PC-9 (cell line): ENCODE measurements around the gene UQCRQ. TPM values are rescaled to one million over a fixed set of nuclear protein-coding genes. Genes with fewer than 3 reads are reported as not detected.

Source experiments
- BruUV-seq: library from RNA; stranded (reverse); fragments of 400-500 nt; replicated peaks from 2 replicates; lab custom pipeline; 2021; lab: Mats Ljungman, UMichigan
- CTCF ChIA-PET: fragments of 300-600 bp; sonication (Branson Sonifier 250); formaldehyde crosslinking; loops from one replicate; lab custom pipeline; 2022; ENCODE audit warnings: antibody characterized with exemption; lab: Charles Lee
- POLR2A ChIA-PET: fragments of 300-600 bp; sonication (Branson Sonifier 250); formaldehyde crosslinking; loops from one replicate; lab custom pipeline; 2022; ENCODE audit warnings: antibody characterized with exemption; ENCODE audit not compliant: unreplicated experiment; lab: Charles Lee
- DNase-seq, 2 experiments: peaks; one replicate each; pipeline versions ENCODE4 v3.0.0 to v3.0.0-alpha.2; 2015 to 2022; ENCODE audit warnings: mixed read lengths in 1 of 2
- H2AFZ ChIP-seq: fragments of 200-600 bp; sonication (generic); 2 replicates; pipeline ENCODE4 v1.8.1; 2017; ENCODE audit warnings: antibody characterized with exemption
- H3F3A ChIP-seq: fragments of 200-600 bp; sonication (generic); 2 replicates; pipeline ENCODE4 v1.8.1; 2017; ENCODE audit warnings: antibody characterized with exemption, mild to moderate bottlenecking, low read depth; ENCODE audit not compliant: insufficient read depth
- H3K27ac ChIP-seq: fragments of 200-600 bp; sonication (generic); 2 replicates; pipeline ENCODE4 v1.6.1; 2016; ENCODE audit warnings: mixed run types
- H3K27me3 ChIP-seq: fragments of 200-600 bp; sonication (generic); 2 replicates; pipeline ENCODE4 v1.6.1; 2016; ENCODE audit warnings: low read depth, mixed run types; ENCODE audit not compliant: insufficient read depth
- H3K36me3 ChIP-seq: fragments of 200-600 bp; sonication (generic); 2 replicates; pipeline ENCODE4 v1.6.1; 2016; ENCODE audit warnings: low read depth, mixed run types
- H3K4me1 ChIP-seq: fragments of 200-600 bp; sonication (generic); replicated peaks from 2 replicates; pipeline ENCODE4 v1.6.1; 2016; ENCODE audit warnings: mixed run types; ENCODE audit not compliant: insufficient read depth
- H3K4me2 ChIP-seq: fragments of 200-600 bp; sonication (generic); 2 replicates; pipeline ENCODE4 v1.6.1; 2017; ENCODE audit warnings: mixed run types
- H3K4me3 ChIP-seq: fragments of 200-600 bp; sonication (generic); 2 replicates; pipeline ENCODE4 v1.6.1; 2016; ENCODE audit warnings: mixed run types
- H3K79me2 ChIP-seq: fragments of 200-600 bp; sonication (generic); 2 replicates; pipeline ENCODE4 v1.6.1; 2017; ENCODE audit warnings: low read depth, mixed run types
- H3K9me2 ChIP-seq: fragments of 200-600 bp; sonication (generic); 2 replicates; pipeline ENCODE4 v1.8.1; 2017; ENCODE audit warnings: mild to moderate bottlenecking; ENCODE audit not compliant: insufficient read depth
- H3K9me3 ChIP-seq: fragments of 200-600 bp; sonication (generic); 2 replicates; pipeline ENCODE4 v1.8.1; 2016; ENCODE audit warnings: low read depth; ENCODE audit not compliant: insufficient read depth
- H4K20me1 ChIP-seq: fragments of 200-600 bp; sonication (generic); 2 replicates; pipeline ENCODE4 v1.8.1; 2017; ENCODE audit not compliant: insufficient read depth
- EZH2 ChIP-seq: fragments of 200-600 bp; sonication (generic); IDR thresholded peaks from 2 replicates; pipeline ENCODE4 v1.8.0; 2017; ENCODE audit warnings: antibody characterized with exemption, low read depth
- intact Hi-C: fragments of 100-400 bp; cut with micrococcal nuclease; formaldehyde crosslinking; loops from one replicate; pipeline ENCODE4 v1.10.0; 2022; ENCODE audit not compliant: unreplicated experiment
- total RNA-seq: library from RNA; stranded (reverse); gene quantifications from 2 replicates; pipeline ENCODE4 v1.2.3, GENCODE V29; 2021
- TF ChIP-seq, protein P1 (sequence below): fragments of 200-600 bp; sonication (generic); conservative IDR thresholded peaks from 2 replicates; pipeline ENCODE4 v1.6.1; 2017; ENCODE audit warnings: mixed run types, antibody characterized with exemption, mild to moderate bottlenecking, moderate library complexity

The UQCRQ gene
- total RNA-seq, 1 experiment from 2014 or later = 414 TPM

- Histone ChIP-seq H2AFZ (0 out of 2 replicates have a peak overlapping the region, but pooled peaks have one; percentile 33), H3K36me3 (no peaks in the 10 kb centered on the region), H3F3A (peaks cover 53% of the 10 kb centered on the region), H3K79me2 (no peaks in the 10 kb centered on the region), H3K4me2 (peak overlapping the region; percentile 54), H3K27me3 (no peaks in the 10 kb centered on the region), H4K20me1 (no peaks in the 10 kb centered on the region), H3K4me1 (peaks cover 56% of the 10 kb centered on the region), H3K27ac (peak overlapping the region; percentile 90), H3K9me3 (no peaks in the 10 kb centered on the region), H3K9me2 (no peaks in the 10 kb centered on the region), H3K4me3 (no peak overlapping the region)
- BruUV-seq = no TSS peak
- ChIA-PET CTCF (no interaction called here), POLR2A (no interaction called here)
- intact Hi-C loops = no loop called here
- peak in 1 of 2 experiments; percentile 76 for DNase-seq
- no peak for TF ChIP-seq EZH2
- TF ChIP-seq, protein P1, sequence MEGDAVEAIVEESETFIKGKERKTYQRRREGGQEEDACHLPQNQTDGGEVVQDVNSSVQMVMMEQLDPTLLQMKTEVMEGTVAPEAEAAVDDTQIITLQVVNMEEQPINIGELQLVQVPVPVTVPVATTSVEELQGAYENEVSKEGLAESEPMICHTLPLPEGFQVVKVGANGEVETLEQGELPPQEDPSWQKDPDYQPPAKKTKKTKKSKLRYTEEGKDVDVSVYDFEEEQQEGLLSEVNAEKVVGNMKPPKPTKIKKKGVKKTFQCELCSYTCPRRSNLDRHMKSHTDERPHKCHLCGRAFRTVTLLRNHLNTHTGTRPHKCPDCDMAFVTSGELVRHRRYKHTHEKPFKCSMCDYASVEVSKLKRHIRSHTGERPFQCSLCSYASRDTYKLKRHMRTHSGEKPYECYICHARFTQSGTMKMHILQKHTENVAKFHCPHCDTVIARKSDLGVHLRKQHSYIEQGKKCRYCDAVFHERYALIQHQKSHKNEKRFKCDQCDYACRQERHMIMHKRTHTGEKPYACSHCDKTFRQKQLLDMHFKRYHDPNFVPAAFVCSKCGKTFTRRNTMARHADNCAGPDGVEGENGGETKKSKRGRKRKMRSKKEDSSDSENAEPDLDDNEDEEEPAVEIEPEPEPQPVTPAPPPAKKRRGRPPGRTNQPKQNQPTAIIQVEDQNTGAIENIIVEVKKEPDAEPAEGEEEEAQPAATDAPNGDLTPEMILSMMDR = no peak
Observed at GRCh38 chr5:132841305-132841704, 25.1 kb upstream of the UQCRQ start.

- intact Hi-C loops = no loop called here
- POLR2A ChIA-PET = no interaction called here
Observed at GRCh38 chr5:132848270-132848669, 18.2 kb upstream of the UQCRQ start.

GRCh38 chr5:132849347-132849746, 17.1 kb upstream of the UQCRQ start:
- Histone ChIP-seq H2AFZ (0 out of 2 replicates have a peak overlapping the region, but pooled peaks have one; percentile 20), H3K9me2 (no peaks in the 10 kb centered on the region), H3K27me3 (no peaks in the 10 kb centered on the region), H3K4me3 (no peak overlapping the region), H3F3A (0 out of 2 replicates have a peak, but pooled peaks cover 6% of the 10 kb centered on the region), H4K20me1 (no peaks in the 10 kb centered on the region), H3K79me2 (no peaks in the 10 kb centered on the region), H3K9me3 (no peaks in the 10 kb centered on the region), H3K4me1 (peaks cover 9% of the 10 kb centered on the region), H3K36me3 (no peaks in the 10 kb centered on the region), H3K27ac (peak overlapping the region; percentile 12; the same call in 1 of the 2 replicates), H3K4me2 (peak overlapping the region; percentile 30)
- CTCF ChIA-PET = no interaction called here
- intact Hi-C loops = no loop called here
- TF ChIP-seq, protein P1 = no peak
- no peak for TF ChIP-seq EZH2
- no TSS peak for BruUV-seq
- POLR2A ChIA-PET = no interaction called here
- DNase-seq = no peak

More at GRCh38 chr5:132848270-132848669, 18.2 kb upstream of the UQCRQ start:
- H3K9me3 ChIP-seq = no peaks in the 10 kb centered on the region
- no peaks in the 10 kb centered on the region for H3K36me3 ChIP-seq
- CTCF ChIA-PET = interaction anchor here (0.6 kb wide), 1 partner anchor 300 kb away, joined by 4 read pairs; no protein-coding TSS in a partner anchor
- no peak overlapping the region for H3K4me3 ChIP-seq
- H3K27me3 ChIP-seq = no peaks in the 10 kb centered on the region
- no peak overlapping the region for H3K27ac ChIP-seq
- H3K9me2 ChIP-seq = no peaks in the 10 kb centered on the region
- TF ChIP-seq, protein P1 = no peak
- no peak overlapping the region for H3K4me2 ChIP-seq
- 0 out of 2 replicates have a peak, but pooled peaks cover 6% of the 10 kb centered on the region for H3F3A ChIP-seq
- H4K20me1 ChIP-seq = no peaks in the 10 kb centered on the region
- H3K79me2 ChIP-seq = no peaks in the 10 kb centered on the region
- peaks cover 9% of the 10 kb centered on the region for H3K4me1 ChIP-seq
- BruUV-seq = no TSS peak
- no peak overlapping the region for H2AFZ ChIP-seq
- DNase-seq = no peak
